CD8-positive, alpha-beta memory T cell (primary cell): ENCODE data around the gene ANKRD13C. TPM values are rescaled to one million over a fixed set of nuclear protein-coding genes. Genes with fewer than 3 reads are reported as not detected.

Source experiments
- CTCF ChIA-PET: fragments of 350-600 bp; sonication (Branson Sonifier 250); formaldehyde crosslinking; loops from one replicate; lab custom pipeline; 2021; ENCODE audit warnings: antibody characterized with exemption; lab: Charles Lee
- POLR2A ChIA-PET: fragments of 350-600 bp; sonication (Branson Sonifier 250); formaldehyde crosslinking; loops from one replicate; lab custom pipeline; 2021; ENCODE audit warnings: antibody characterized with exemption; lab: Charles Lee
- DNase-seq, 5 donors: peaks; one replicate each; pipeline versions ENCODE4 v3.0.0 to v3.0.0-alpha.2; 2020 to 2022; ENCODE audit warnings: mixed read lengths in 1 of 5
- H3K27ac ChIP-seq: one replicate; pipeline ENCODE4 v1.7.0; 2013; ENCODE audit warnings: low read depth, mild to moderate bottlenecking, low read length, moderate library complexity
- H3K27me3 ChIP-seq: 2 replicates; pipeline ENCODE4 v1.7.0; 2013; ENCODE audit warnings: low read length, mild to moderate bottlenecking; ENCODE audit not compliant: insufficient read depth, poor library complexity, severe bottlenecking
- H3K36me3 ChIP-seq: 2 replicates; pipeline ENCODE4 v1.7.0; 2013; ENCODE audit warnings: mild to moderate bottlenecking, low read length, moderate library complexity; ENCODE audit not compliant: insufficient read depth
- H3K4me1 ChIP-seq: 2 replicates; pipeline ENCODE4 v1.7.0; 2013; ENCODE audit warnings: mild to moderate bottlenecking, low read length, moderate library complexity; ENCODE audit not compliant: insufficient read depth
- H3K4me3 ChIP-seq: 2 replicates; pipeline ENCODE4 v1.7.0; 2013; ENCODE audit warnings: mild to moderate bottlenecking, low read length
- H3K9me3 ChIP-seq: 2 replicates; pipeline ENCODE4 v1.7.0; 2013; ENCODE audit warnings: mild to moderate bottlenecking, low read length
- H3K27ac Mint-ChIP-seq, 8 donors: one replicate each; pipeline ENCODE4 v1.8.0; 2020 to 2021; ENCODE audit warnings: mixed read lengths in 8 of 8, mild to moderate bottlenecking in 6 of 8, inconsistent platforms in 3 of 8, moderate library complexity in 3 of 8
- H3K27me3 Mint-ChIP-seq, 2 donors: one replicate each; pipeline ENCODE4 v1.8.0; 2020 to 2021; ENCODE audit warnings: mixed read lengths in 2 of 2, mild to moderate bottlenecking in 1 of 2, moderate library complexity in 1 of 2
- H3K36me3 Mint-ChIP-seq, 3 donors: one replicate each; pipeline ENCODE4 v1.8.0; 2020 to 2021; ENCODE audit warnings: mixed read lengths in 3 of 3, inconsistent platforms in 1 of 3, mild to moderate bottlenecking in 1 of 3
- H3K4me1 Mint-ChIP-seq, 3 donors: one replicate each; pipeline ENCODE4 v1.8.0; 2020 to 2021; ENCODE audit warnings: mixed read lengths in 3 of 3, inconsistent platforms in 1 of 3, mild to moderate bottlenecking in 1 of 3
- H3K4me3 Mint-ChIP-seq, 7 donors: one replicate each; pipeline ENCODE4 v1.8.0; 2020 to 2021; ENCODE audit warnings: mixed read lengths in 7 of 7, mild to moderate bottlenecking in 6 of 7, moderate library complexity in 4 of 7, inconsistent platforms in 2 of 7
- H3K9me3 Mint-ChIP-seq, 5 donors: one replicate each; pipeline ENCODE4 v1.8.0; 2020 to 2022; ENCODE audit warnings: mixed read lengths in 5 of 5, mild to moderate bottlenecking in 3 of 5, moderate library complexity in 2 of 5, inconsistent platforms in 1 of 5
- polyA plus RNA-seq: library from polyadenylated mRNA; unstranded; fragments of 300-500 nt; fragmentation: Illumina TruSeq; gene quantifications from one replicate; pipeline ENCODE4 v1.2.3, GENCODE V29; 2021
- total RNA-seq, 2 experiments: library from RNA; stranded (reverse); gene quantifications; one replicate each; pipeline ENCODE4 v1.2.3, GENCODE V29; 2021

Gene ANKRD13C
- total and polyA plus RNA-seq, 3 experiments from 2014 or later: 15.9 to 30.9 (median 29.4) TPM

- H3K36me3 ChIP-seq: peaks cover 20% of the 10 kb centered on the region
- peaks cover 56% of the 10 kb centered on the region for H3K4me1 ChIP-seq
- H3K27ac ChIP-seq: no peak overlapping the region
- H3K36me3 Mint-ChIP-seq: peaks cover 0 to 70% (median 10%) of the 10 kb centered on the region in 3 donors
- H3K4me1 Mint-ChIP-seq: peaks cover 67 to 87% (median 79%) of the 10 kb centered on the region in 3 donors
- no peaks in the 10 kb centered on the region for H3K9me3 ChIP-seq
- H3K27me3 Mint-ChIP-seq: peaks cover 0 to 2% of the 10 kb centered on the region in 2 donors
- CTCF ChIA-PET: no interaction called here
- H3K27me3 ChIP-seq: no peaks in the 10 kb centered on the region
- POLR2A ChIA-PET: no interaction called here
- peak overlapping the region in 2 of 8 donors; percentile 78 to 99 for H3K27ac Mint-ChIP-seq
- peak overlapping the region in 2 of 7 donors; percentile 12 to 67 for H3K4me3 Mint-ChIP-seq
- DNase-seq: no peak
- no peak overlapping the region for H3K4me3 ChIP-seq
- no peaks in the 10 kb centered on the region for H3K9me3 Mint-ChIP-seq
Observed at GRCh38 chr1:70224954-70225353, 129.6 kb downstream of the ANKRD13C start.

GRCh38 chr1:70222716-70223235 is 131.7 kb downstream of the ANKRD13C start:
- Mint-ChIP-seq H3K27me3 (peaks cover 0 to 2% of the 10 kb centered on the region in 2 donors), H3K4me1 (peaks cover 62 to 77% (median 72%) of the 10 kb centered on the region in 3 donors), H3K4me3 (peak overlapping the region; percentile 45 to 94 (median 93)), H3K36me3 (peaks cover 0 to 55% (median 9%) of the 10 kb centered on the region in 3 donors), H3K9me3 (no peaks in the 10 kb centered on the region), H3K27ac (peak overlapping the region; percentile 97 to 99 (median 98))
- Histone ChIP-seq H3K4me1 (peaks cover 51% of the 10 kb centered on the region), H3K27ac (peak overlapping the region; percentile 98), H3K4me3 (no peak overlapping the region), H3K36me3 (peaks cover 5% of the 10 kb centered on the region), H3K27me3 (no peaks in the 10 kb centered on the region), H3K9me3 (no peaks in the 10 kb centered on the region)
- ChIA-PET CTCF (no interaction called here), POLR2A (interaction anchor here (1.0 kb wide), 1 partner anchor 16 kb away, joined by 3 read pairs; no protein-coding TSS in a partner anchor)
- DNase-seq: no peak

GRCh38 chr1:70221238-70222121 is 133.0 kb downstream of the ANKRD13C start, which contains the start of gene SRSF11:
Gene SRSF11, plus strand, starts transcription at chr1:70221380. Its CDS starts 257 bp downstream, at chr1:70221637.
- Histone ChIP-seq H3K27me3 (no peaks in the 10 kb centered on the region), H3K4me3 (peak within 1 kb of the TSS; percentile 88), H3K9me3 (no peaks in the 10 kb centered on the region), H3K36me3 (peaks cover 5% of the 10 kb centered on the region), H3K4me1 (peaks cover 38% of the 10 kb centered on the region), H3K27ac (peak within 1 kb of the TSS; percentile 98)
- H3K4me1 Mint-ChIP-seq: peaks cover 49 to 68% (median 64%) of the 10 kb centered on the region in 3 donors
- H3K27ac Mint-ChIP-seq: peak within 1 kb of the TSS; percentile 97 to 99 (median 98)
- DNase-seq: peak; percentile 94 to 97 (median 96)
- H3K36me3 Mint-ChIP-seq: peaks cover 0 to 52% (median 11%) of the 10 kb centered on the region in 3 donors
- CTCF ChIA-PET: interaction anchor here (0.9 to 2.3 kb wide), 8 partner anchors 10 to 859 kb away, joined by 3 to 10 read pairs (median 4); partner anchors contain the start of genes CTH and ZRANB2
- H3K9me3 Mint-ChIP-seq: no peaks in the 10 kb centered on the region
- POLR2A ChIA-PET: interaction anchor here (0.6 to 2.6 kb wide), 8 partner anchors 13 to 860 kb away, joined by 3 to 25 read pairs (median 10); partner anchors contain the start of genes ANKRD13C, CTH, LRRC40 and ZRANB2
- H3K4me3 Mint-ChIP-seq: peak within 1 kb of the TSS; percentile 92 to 98 (median 94)
- peaks cover 0 to 2% of the 10 kb centered on the region in 2 donors for H3K27me3 Mint-ChIP-seq

GRCh38 chr1:70220517-70221237 is 133.8 kb downstream of the ANKRD13C start:
- ChIA-PET CTCF (interaction anchor here (0.9 to 2.3 kb wide), 8 partner anchors 10 to 860 kb away, joined by 3 to 10 read pairs (median 4); partner anchors contain the start of genes CTH and ZRANB2), POLR2A (interaction anchor here (0.9 to 2.6 kb wide), 8 partner anchors 12 to 860 kb away, joined by 3 to 25 read pairs (median 12); partner anchors contain the start of genes ANKRD13C, CTH, LRRC40 and ZRANB2)
- peaks cover 5% of the 10 kb centered on the region for H3K36me3 ChIP-seq
- Mint-ChIP-seq H3K27me3 (peaks cover 0 to 2% of the 10 kb centered on the region in 2 donors), H3K9me3 (no peaks in the 10 kb centered on the region), H3K36me3 (peaks cover 0 to 54% (median 11%) of the 10 kb centered on the region in 3 donors), H3K27ac (peak overlapping the region; percentile 97 to 99 (median 98)), H3K4me3 (peak overlapping the region; percentile 92 to 98 (median 94)), H3K4me1 (peaks cover 45 to 60% (median 56%) of the 10 kb centered on the region in 3 donors)
- no peaks in the 10 kb centered on the region for H3K9me3 ChIP-seq
- no peaks in the 10 kb centered on the region for H3K27me3 ChIP-seq
- H3K27ac ChIP-seq: peak overlapping the region; percentile 98
- no peak for DNase-seq
- peaks cover 38% of the 10 kb centered on the region for H3K4me1 ChIP-seq
- peak overlapping the region; percentile 56 for H3K4me3 ChIP-seq

- Histone ChIP-seq H3K27me3 (no peaks in the 10 kb centered on the region), H3K4me1 (peaks cover 38% of the 10 kb centered on the region), H3K36me3 (peaks cover 4% of the 10 kb centered on the region), H3K9me3 (no peaks in the 10 kb centered on the region), H3K4me3 (no peak overlapping the region), H3K27ac (peak overlapping the region; percentile 14)
- CTCF ChIA-PET: interaction anchor here (1.5 to 2.3 kb wide), 2 partner anchors 12 to 14 kb away, joined by 3 to 10 read pairs; no protein-coding TSS in a partner anchor
- DNase-seq: no peak
- H3K4me3 Mint-ChIP-seq: peak overlapping the region in 5 of 7 donors; percentile 9 to 98 (median 20)
- no peaks in the 10 kb centered on the region for H3K9me3 Mint-ChIP-seq
- H3K4me1 Mint-ChIP-seq: peaks cover 40 to 58% (median 55%) of the 10 kb centered on the region in 3 donors
- H3K27me3 Mint-ChIP-seq: peaks cover 0 to 2% of the 10 kb centered on the region in 2 donors
- H3K36me3 Mint-ChIP-seq: peaks cover 0 to 56% (median 11%) of the 10 kb centered on the region in 3 donors
- H3K27ac Mint-ChIP-seq: peak overlapping the region; percentile 65 to 99 (median 82)
- POLR2A ChIA-PET: interaction anchor here (1.0 to 2.6 kb wide), 3 partner anchors 14 to 134 kb away, joined by 12 to 25 read pairs (median 17); partner anchors contain the start of genes ANKRD13C and LRRC40
Observed at GRCh38 chr1:70220015-70220414, 134.5 kb downstream of the ANKRD13C start.

GRCh38 chr1:70211541-70211940 is 143.0 kb downstream of the ANKRD13C start:
- DNase-seq: no peak
- no peaks in the 10 kb centered on the region for H3K27me3 Mint-ChIP-seq
- POLR2A ChIA-PET: no interaction called here
- Histone ChIP-seq H3K4me3 (no peak overlapping the region), H3K27me3 (no peaks in the 10 kb centered on the region), H3K36me3 (peaks cover 7% of the 10 kb centered on the region), H3K27ac (no peak overlapping the region), H3K4me1 (peaks cover 19% of the 10 kb centered on the region), H3K9me3 (no peaks in the 10 kb centered on the region)
- no peaks in the 10 kb centered on the region for H3K9me3 Mint-ChIP-seq
- peaks cover 0 to 62% (median 5%) of the 10 kb centered on the region in 3 donors for H3K36me3 Mint-ChIP-seq
- CTCF ChIA-PET: interaction anchor here (0.6 kb wide), 1 partner anchor 9 kb away, joined by 3 read pairs; the partner anchor contains the start of gene SRSF11
- no peak overlapping the region for H3K4me3 Mint-ChIP-seq
- H3K4me1 Mint-ChIP-seq: peaks cover 42 to 68% (median 52%) of the 10 kb centered on the region in 3 donors
- peak overlapping the region in 6 of 8 donors; percentile 26 to 88 (median 38) for H3K27ac Mint-ChIP-seq

GRCh38 chr1:70210820-70211219 is 143.7 kb downstream of the ANKRD13C start:
- peaks cover 7% of the 10 kb centered on the region for H3K36me3 ChIP-seq
- Mint-ChIP-seq H3K4me3 (no peak overlapping the region), H3K27me3 (no peaks in the 10 kb centered on the region), H3K4me1 (peaks cover 48 to 75% (median 58%) of the 10 kb centered on the region in 3 donors), H3K27ac (peak overlapping the region in 2 of 8 donors; percentile 17 to 88), H3K9me3 (no peaks in the 10 kb centered on the region), H3K36me3 (peaks cover 0 to 59% (median 5%) of the 10 kb centered on the region in 3 donors)
- DNase-seq: no peak
- H3K4me1 ChIP-seq: peaks cover 26% of the 10 kb centered on the region
- no peak overlapping the region for H3K4me3 ChIP-seq
- ChIA-PET POLR2A (no interaction called here), CTCF (interaction anchor here (0.6 kb wide), 1 partner anchor 10 kb away, joined by 3 read pairs; the partner anchor contains the start of gene SRSF11)
- H3K27me3 ChIP-seq: no peaks in the 10 kb centered on the region
- H3K27ac ChIP-seq: no peak overlapping the region
- H3K9me3 ChIP-seq: no peaks in the 10 kb centered on the region
